ENCODE measurements around the gene CBLN3. TPM values are rescaled to one million over a fixed set of nuclear protein-coding genes. Genes with fewer than 3 reads are reported as not detected.

The CBLN3 gene
- total RNA-seq, 1 experiment from 2014 or later = 2.0 TPM

DNA sequence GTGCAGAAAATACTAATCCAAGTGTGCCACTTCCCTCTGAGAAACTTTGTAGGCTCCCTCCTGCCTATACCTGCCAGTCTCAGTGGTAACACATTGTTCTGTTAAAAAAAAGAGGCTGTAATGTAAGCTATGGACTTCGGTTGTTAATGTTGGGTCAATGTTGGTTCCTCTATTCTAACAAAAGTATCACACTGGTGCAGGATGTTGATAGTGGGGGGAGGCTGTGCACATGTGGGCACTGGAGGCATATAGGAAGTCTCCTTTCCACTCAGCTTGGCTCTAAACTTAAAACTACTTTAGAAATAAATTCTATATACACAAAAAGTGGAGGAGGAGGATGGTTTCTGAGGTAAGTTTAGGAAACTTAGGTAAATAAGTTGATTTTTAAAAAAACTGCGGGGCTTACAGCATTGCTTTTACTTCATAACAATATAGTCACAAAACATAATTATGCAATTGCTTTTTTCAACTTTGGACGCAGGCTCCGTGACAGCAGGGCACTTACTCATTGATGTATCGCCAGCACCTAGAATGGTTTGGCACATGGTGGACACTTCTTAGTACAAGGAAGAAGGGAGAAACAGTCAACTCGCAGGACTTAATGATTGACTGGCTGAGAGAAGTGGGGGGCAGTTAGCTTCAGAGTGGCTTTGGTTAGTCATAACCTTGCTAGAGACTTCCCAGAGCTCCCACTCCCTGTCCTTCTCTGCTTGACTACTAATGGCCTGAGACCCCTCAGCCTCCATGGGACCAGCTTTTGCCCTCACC, 38.6 kb downstream of the CBLN3 start:
- Histone ChIP-seq H2AFZ (ENCODE audit: low read depth, low read length, poor library complexity, severe bottlenecking) (peak overlapping the region; percentile 20), H3K36me3 (ENCODE audit: control insufficient read depth in 1 of 2, insufficient read depth in 2 of 2, low read length in 2 of 2) (no peaks in the 10 kb centered on the region), H3K9ac (ENCODE audit: low read length) (0 out of 2 replicates have a peak overlapping the region, but pooled peaks have one; percentile 55), H3K9me3 (ENCODE audit: control insufficient read depth in 1 of 2, insufficient read depth in 1 of 2, low read depth in 1 of 2, low read length in 2 of 2) (no peaks in the 10 kb centered on the region), H3K4me1 (ENCODE audit: control insufficient read depth in 1 of 2, insufficient read depth in 2 of 2, low read length in 2 of 2) (peaks cover 20 to 29% of the 10 kb centered on the region in 2 experiments), H3K9me2 (ENCODE audit: insufficient read depth) (no peaks in the 10 kb centered on the region), H3K27me3 (ENCODE audit: insufficient read depth, low read length) (no peaks in the 10 kb centered on the region), H3K79me2 (ENCODE audit: insufficient read depth, low read length) (no peaks in the 10 kb centered on the region), H3K4me3 (replicated peaks in 1 of 2; ENCODE audit: low read depth in 1 of 2, low read length in 2 of 2) (no peak overlapping the region), H4K20me1 (ENCODE audit: insufficient read depth) (no peaks in the 10 kb centered on the region), H3K27ac (ENCODE audit: low read depth, low read length) (peak overlapping the region; percentile 74; the same call in 1 of the 2 replicates), H3K4me2 (ENCODE audit: low read length) (peak overlapping the region; percentile 72)
- BruUV-seq (replicated peaks) = no TSS peak
- ChIA-PET CTCF (interaction anchor here (1.3 kb wide), 1 partner anchor 41 kb away, joined by 3 read pairs; no protein-coding TSS in a partner anchor), POLR2A (interaction anchor here (1.2 kb wide), 1 partner anchor 25 kb away, joined by 3 read pairs; no protein-coding TSS in a partner anchor), RAD21 (ENCODE audit: low non-redundant PET in 1 of 2, low total read pairs in 2 of 2, uncharacterized antibody in 2 of 2, unreplicated experiment in 2 of 2) (no interaction called here)
- ATAC-seq (no peak), DNase-seq (ENCODE audit: low read depth, low spot score) (no peak)
- TF ChIP-seq CBX3 (IDR thresholded peaks at IDR 0.05; ENCODE audit: low read depth) = no peak
- TF ChIP-seq CEBPB (IDR thresholded peaks at IDR 0.05; ENCODE audit: low read depth) = no peak
- TF ChIP-seq ZFX (IDR thresholded peaks at IDR 0.05) = no peak
- intact Hi-C loops (cut with micrococcal nuclease) = no loop called here

DNA sequence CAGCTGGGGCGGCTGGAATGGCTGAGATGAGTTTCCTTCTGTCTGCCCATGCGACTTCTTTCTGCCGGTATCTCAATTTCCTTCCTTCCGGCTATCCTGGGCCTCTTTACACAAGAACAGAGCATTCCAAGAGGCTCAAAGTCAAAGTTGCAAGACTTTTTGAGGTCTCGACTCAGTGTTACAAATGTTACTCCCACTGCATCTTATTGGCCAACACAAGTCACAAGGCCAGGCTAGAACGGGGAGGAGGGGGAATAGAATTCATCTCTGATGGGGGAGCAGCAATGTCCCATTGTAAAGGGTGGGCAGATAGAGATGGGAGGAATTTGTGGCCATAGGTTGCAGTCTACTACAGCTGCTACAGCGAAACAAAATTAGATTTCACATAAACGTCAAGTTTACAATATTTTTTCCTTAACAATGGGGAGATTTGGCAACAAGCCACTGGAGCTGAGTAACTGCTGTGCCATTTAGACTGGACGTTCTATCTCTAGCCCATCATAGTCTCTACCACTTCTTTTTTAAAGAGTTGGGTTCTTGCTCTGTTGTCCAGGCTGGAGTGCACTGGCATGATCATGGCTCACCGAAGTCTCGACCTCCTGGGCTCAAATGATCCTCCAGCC, 40.1 kb downstream of the CBLN3 start:
- no peak overlapping the region for H3K4me3 ChIP-seq (replicated peaks in 1 of 2; ENCODE audit: low read depth in 1 of 2, low read length in 2 of 2)
- no peaks in the 10 kb centered on the region for H3K9me3 ChIP-seq (ENCODE audit: control insufficient read depth in 1 of 2, insufficient read depth in 1 of 2, low read depth in 1 of 2, low read length in 2 of 2)
- no peak overlapping the region for H3K4me2 ChIP-seq (ENCODE audit: low read length)
- H3K79me2 ChIP-seq (ENCODE audit: insufficient read depth, low read length) = no peaks in the 10 kb centered on the region
- DNase-seq (ENCODE audit: low read depth, low spot score) (no peak), ATAC-seq (no peak)
- no peaks in the 10 kb centered on the region for H3K27me3 ChIP-seq (ENCODE audit: insufficient read depth, low read length)
- no TSS peak for BruUV-seq (replicated peaks)
- H3K9ac ChIP-seq (ENCODE audit: low read length) = no peak overlapping the region
- H3K9me2 ChIP-seq (ENCODE audit: insufficient read depth) = no peaks in the 10 kb centered on the region
- no peak overlapping the region for H2AFZ ChIP-seq (ENCODE audit: low read depth, low read length, poor library complexity, severe bottlenecking)
- ChIA-PET POLR2A (interaction anchor here (0.6 kb wide), 1 partner anchor 42 kb away, joined by 3 read pairs; no protein-coding TSS in a partner anchor), CTCF (no interaction called here), RAD21 (ENCODE audit: low non-redundant PET in 1 of 2, low total read pairs in 2 of 2, uncharacterized antibody in 2 of 2, unreplicated experiment in 2 of 2) (interaction anchor here in 1 of 2 experiments (0.8 kb wide), 1 partner anchor 42 kb away, joined by 3 read pairs; no protein-coding TSS in a partner anchor)
- no peaks in the 10 kb centered on the region for H4K20me1 ChIP-seq (ENCODE audit: insufficient read depth)
- no peaks in the 10 kb centered on the region for H3K36me3 ChIP-seq (ENCODE audit: control insufficient read depth in 1 of 2, insufficient read depth in 2 of 2, low read length in 2 of 2)
- peaks cover 17 to 28% of the 10 kb centered on the region in 2 experiments for H3K4me1 ChIP-seq (ENCODE audit: control insufficient read depth in 1 of 2, insufficient read depth in 2 of 2, low read length in 2 of 2)
- intact Hi-C loops (cut with micrococcal nuclease) = no loop called here
- no peak overlapping the region for H3K27ac ChIP-seq (ENCODE audit: low read depth, low read length)
- TF ChIP-seq, protein P1, sequence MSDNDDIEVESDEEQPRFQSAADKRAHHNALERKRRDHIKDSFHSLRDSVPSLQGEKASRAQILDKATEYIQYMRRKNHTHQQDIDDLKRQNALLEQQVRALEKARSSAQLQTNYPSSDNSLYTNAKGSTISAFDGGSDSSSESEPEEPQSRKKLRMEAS (IDR thresholded peaks at IDR 0.05) = no peak
- TF ChIP-seq, protein P2, sequence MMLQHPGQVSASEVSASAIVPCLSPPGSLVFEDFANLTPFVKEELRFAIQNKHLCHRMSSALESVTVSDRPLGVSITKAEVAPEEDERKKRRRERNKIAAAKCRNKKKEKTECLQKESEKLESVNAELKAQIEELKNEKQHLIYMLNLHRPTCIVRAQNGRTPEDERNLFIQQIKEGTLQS (IDR thresholded peaks at IDR 0.05) = no peak
- TF ChIP-seq YY1 (IDR thresholded peaks at IDR 0.05; ENCODE audit: extremely low read depth, insufficient replicate concordance, low read depth, low read length) (no peak), POLR2AphosphoS5 (IDR thresholded peaks at IDR 0.05; ENCODE audit: low read depth, low read length) (no peak), TCF7L2 (IDR thresholded peaks at IDR 0.05; ENCODE audit: borderline replicate concordance, extremely low read depth, insufficient read depth, insufficient read length) (no peak), ZNF274 (IDR thresholded peaks at IDR 0.05; ENCODE audit: low read depth, low read length) (no peak), JUND (IDR thresholded peaks at IDR 0.05) (no peak)
- TF ChIP-seq, protein P3, sequence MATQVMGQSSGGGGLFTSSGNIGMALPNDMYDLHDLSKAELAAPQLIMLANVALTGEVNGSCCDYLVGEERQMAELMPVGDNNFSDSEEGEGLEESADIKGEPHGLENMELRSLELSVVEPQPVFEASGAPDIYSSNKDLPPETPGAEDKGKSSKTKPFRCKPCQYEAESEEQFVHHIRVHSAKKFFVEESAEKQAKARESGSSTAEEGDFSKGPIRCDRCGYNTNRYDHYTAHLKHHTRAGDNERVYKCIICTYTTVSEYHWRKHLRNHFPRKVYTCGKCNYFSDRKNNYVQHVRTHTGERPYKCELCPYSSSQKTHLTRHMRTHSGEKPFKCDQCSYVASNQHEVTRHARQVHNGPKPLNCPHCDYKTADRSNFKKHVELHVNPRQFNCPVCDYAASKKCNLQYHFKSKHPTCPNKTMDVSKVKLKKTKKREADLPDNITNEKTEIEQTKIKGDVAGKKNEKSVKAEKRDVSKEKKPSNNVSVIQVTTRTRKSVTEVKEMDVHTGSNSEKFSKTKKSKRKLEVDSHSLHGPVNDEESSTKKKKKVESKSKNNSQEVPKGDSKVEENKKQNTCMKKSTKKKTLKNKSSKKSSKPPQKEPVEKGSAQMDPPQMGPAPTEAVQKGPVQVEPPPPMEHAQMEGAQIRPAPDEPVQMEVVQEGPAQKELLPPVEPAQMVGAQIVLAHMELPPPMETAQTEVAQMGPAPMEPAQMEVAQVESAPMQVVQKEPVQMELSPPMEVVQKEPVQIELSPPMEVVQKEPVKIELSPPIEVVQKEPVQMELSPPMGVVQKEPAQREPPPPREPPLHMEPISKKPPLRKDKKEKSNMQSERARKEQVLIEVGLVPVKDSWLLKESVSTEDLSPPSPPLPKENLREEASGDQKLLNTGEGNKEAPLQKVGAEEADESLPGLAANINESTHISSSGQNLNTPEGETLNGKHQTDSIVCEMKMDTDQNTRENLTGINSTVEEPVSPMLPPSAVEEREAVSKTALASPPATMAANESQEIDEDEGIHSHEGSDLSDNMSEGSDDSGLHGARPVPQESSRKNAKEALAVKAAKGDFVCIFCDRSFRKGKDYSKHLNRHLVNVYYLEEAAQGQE (IDR thresholded peaks at IDR 0.05; ENCODE audit: low read depth) = no peak
